ENCODE results near the gene TMEM109.

The TMEM109 gene

GRCh38 chr11:60971520-60971919, 57.6 kb downstream of the TMEM109 start, which contains the start of gene CD6:
Gene CD6 (plus strand): TSS chr11:60971680. CDS start chr11:60971866, 186 bp downstream.
- no peak within 1 kb of the TSS for H3K4me3 ChIP-seq (ENCODE audit: control insufficient read depth, low read depth, low read length)

GRCh38 chr11:60972182-60973030, 58.4 kb downstream of the TMEM109 start:
- H3K4me3 ChIP-seq (ENCODE audit: control insufficient read depth, low read depth, low read length) = no peak overlapping the region
- no peak for TF ChIP-seq CTCF (IDR thresholded peaks at IDR 0.05; ENCODE audit: control insufficient read depth, insufficient read depth, low read depth, low read length, missing control alignments)
- DNase-seq (ENCODE audit: low read depth) = no peak

More at GRCh38 chr11:60971520-60971919, 57.6 kb downstream of the TMEM109 start, which contains the start of gene CD6:
- no peak for TF ChIP-seq CTCF (IDR thresholded peaks at IDR 0.05; ENCODE audit: control insufficient read depth, insufficient read depth, low read depth, low read length, missing control alignments)
- no peak for DNase-seq (ENCODE audit: low read depth)

All from AG09309 (cell line).